Effector memory CD4-positive, alpha-beta T cell (primary cell): Measurements from ENCODE around the gene PLLP.

Experiments used
- DNase-seq, 3 donors: peaks; one replicate each; pipeline ENCODE4 v3.0.0-alpha.2; 2020
- H3K27ac ChIP-seq: 2 replicates; pipeline ENCODE4 v1.7.0; 2013; ENCODE audit warnings: mild to moderate bottlenecking, low read length, moderate library complexity; ENCODE audit not compliant: insufficient read depth, poor library complexity, severe bottlenecking
- H3K27me3 ChIP-seq: replicated peaks from 2 replicates; pipeline ENCODE4 v1.7.0; 2013; ENCODE audit warnings: mild to moderate bottlenecking, low read length; ENCODE audit not compliant: insufficient read depth, control insufficient read depth, poor library complexity, severe bottlenecking
- H3K36me3 ChIP-seq: 2 replicates; pipeline ENCODE4 v1.7.0; 2013; ENCODE audit warnings: mild to moderate bottlenecking, low read length, moderate library complexity; ENCODE audit not compliant: control insufficient read depth, insufficient read depth
- H3K4me1 ChIP-seq: 2 replicates; pipeline ENCODE4 v1.7.0; 2013; ENCODE audit warnings: low read length, mild to moderate bottlenecking; ENCODE audit not compliant: control insufficient read depth, insufficient read depth, poor library complexity, severe bottlenecking
- H3K4me3 ChIP-seq: 2 replicates; pipeline ENCODE4 v1.7.0; 2013; ENCODE audit warnings: low read length, low read depth, mild to moderate bottlenecking; ENCODE audit not compliant: insufficient read depth, poor library complexity, severe bottlenecking
- H3K9me3 ChIP-seq: 2 replicates; pipeline ENCODE4 v1.7.0; 2013; ENCODE audit warnings: mild to moderate bottlenecking, low read length, moderate library complexity; ENCODE audit not compliant: control insufficient read depth

Gene PLLP

GRCh38 chr16:57303021-57303909 is 18.8 kb upstream of the PLLP start:
- Histone ChIP-seq H3K36me3 (no peaks in the 10 kb centered on the region), H3K9me3 (no peaks in the 10 kb centered on the region), H3K27me3 (no peaks in the 10 kb centered on the region), H3K27ac (no peak overlapping the region), H3K4me1 (peaks cover 13% of the 10 kb centered on the region), H3K4me3 (no peak overlapping the region)
- DNase-seq, result no peak

- Histone ChIP-seq H3K4me1 (peaks cover 16% of the 10 kb centered on the region), H3K4me3 (no peak overlapping the region), H3K27me3 (no peaks in the 10 kb centered on the region), H3K27ac (peak overlapping the region; percentile 10), H3K36me3 (no peaks in the 10 kb centered on the region), H3K9me3 (no peaks in the 10 kb centered on the region)
- no peak for DNase-seq
Measured at GRCh38 chr16:57301126-57301817, 16.8 kb upstream of the PLLP start.

GRCh38 chr16:57300387-57301125 is 16.1 kb upstream of the PLLP start:
- H3K4me1 ChIP-seq, result peaks cover 16% of the 10 kb centered on the region
- H3K4me3 ChIP-seq, result peak overlapping the region; percentile 54
- DNase-seq, result peak; percentile 98 to 100 (median 99)
- no peaks in the 10 kb centered on the region for H3K36me3 ChIP-seq
- peak overlapping the region; percentile 57 for H3K27ac ChIP-seq
- no peaks in the 10 kb centered on the region for H3K9me3 ChIP-seq
- H3K27me3 ChIP-seq, result no peaks in the 10 kb centered on the region

GRCh38 chr16:57299719-57300386 is 15.4 kb upstream of the PLLP start:
- peak; percentile 70 to 76 (median 75) for DNase-seq
- Histone ChIP-seq H3K27me3 (no peaks in the 10 kb centered on the region), H3K36me3 (no peaks in the 10 kb centered on the region), H3K4me1 (peaks cover 16% of the 10 kb centered on the region), H3K9me3 (no peaks in the 10 kb centered on the region), H3K27ac (peak overlapping the region; percentile 57), H3K4me3 (peak overlapping the region; percentile 54)

GRCh38 chr16:57299009-57299718 is 14.7 kb upstream of the PLLP start:
- Histone ChIP-seq H3K36me3 (no peaks in the 10 kb centered on the region), H3K4me3 (peak overlapping the region; percentile 54), H3K27me3 (no peaks in the 10 kb centered on the region), H3K9me3 (no peaks in the 10 kb centered on the region), H3K4me1 (peaks cover 13% of the 10 kb centered on the region), H3K27ac (peak overlapping the region; percentile 57)
- DNase-seq, result peak in 1 of 3 donors; percentile 32

- no peaks in the 10 kb centered on the region for H3K36me3 ChIP-seq
- no peaks in the 10 kb centered on the region for H3K27me3 ChIP-seq
- peaks cover 13% of the 10 kb centered on the region for H3K4me1 ChIP-seq
- no peaks in the 10 kb centered on the region for H3K9me3 ChIP-seq
- DNase-seq, result peak; percentile 31 to 58 (median 50)
- peak overlapping the region; percentile 30 for H3K27ac ChIP-seq
- H3K4me3 ChIP-seq, result no peak overlapping the region
Measured at GRCh38 chr16:57297856-57298255, 13.4 kb upstream of the PLLP start.

GRCh38 chr16:57289391-57290257 is 5.2 kb upstream of the PLLP start:
- Histone ChIP-seq H3K4me3 (no peak overlapping the region), H3K36me3 (no peaks in the 10 kb centered on the region), H3K27me3 (peaks cover 5% of the 10 kb centered on the region), H3K27ac (no peak overlapping the region), H3K4me1 (peaks cover 5% of the 10 kb centered on the region), H3K9me3 (no peaks in the 10 kb centered on the region)
- no peak for DNase-seq

- Histone ChIP-seq H3K4me3 (no peak overlapping the region), H3K4me1 (peaks cover 9% of the 10 kb centered on the region), H3K27ac (no peak overlapping the region), H3K9me3 (no peaks in the 10 kb centered on the region), H3K27me3 (peaks cover 6% of the 10 kb centered on the region), H3K36me3 (no peaks in the 10 kb centered on the region)
- DNase-seq, result no peak
Measured at GRCh38 chr16:57285379-57285778, 907 bp upstream of the PLLP start.
